Stimulated activated CD4-positive, alpha-beta T cell treated with anti-CD3 and anti-CD28 coated beads, Interleukin-12 subunit alpha, Interleukin-12 subunit beta, amount 100 ng/mL, for 24 hours (primary cell): Measurements from ENCODE around the gene ESPN.
A peak's percentile ranks its signal among the peaks of the same experiment; 100 is the strongest.

Experiments used
- DNase-seq, 2 experiments: peaks; one replicate each; pipeline ENCODE4 v3.0.0-alpha.2; 2020; ENCODE audit warnings: low read depth in 2 of 2

ESPN gene

DNA sequence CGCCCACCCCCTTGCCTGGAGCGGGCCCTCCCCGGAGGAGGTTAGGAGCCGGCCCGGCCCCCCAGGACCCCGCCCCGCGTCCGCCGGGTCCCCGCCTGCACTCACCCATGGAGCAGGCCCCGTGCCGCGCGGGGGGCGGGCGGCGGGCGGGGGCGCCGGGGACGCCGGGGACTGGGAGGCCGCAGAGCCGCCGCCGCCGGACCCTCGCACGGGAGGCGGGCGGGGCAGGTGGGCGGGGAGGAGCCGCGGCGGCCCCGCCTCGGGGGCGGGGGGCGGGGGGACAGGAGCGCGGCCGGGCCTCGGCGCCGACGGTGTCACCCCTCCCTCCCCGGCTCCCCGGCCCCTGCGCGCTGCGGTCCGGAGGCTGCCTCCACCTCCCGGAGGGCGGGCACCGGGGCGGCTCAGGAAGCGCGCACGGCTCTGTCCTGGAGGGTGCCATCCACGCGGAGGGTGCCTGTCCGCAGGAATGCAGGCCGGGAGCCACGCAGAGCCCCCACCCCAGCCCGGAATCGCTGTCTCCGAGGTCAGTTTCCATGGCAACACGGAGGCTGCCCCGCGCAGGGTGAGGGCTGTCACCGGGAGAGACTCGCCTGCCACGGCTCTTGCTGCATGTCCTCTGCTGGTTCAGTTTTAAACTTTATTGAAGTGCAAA, 72.8 kb downstream of the ESPN start:
- DNase-seq, result peak in 1 of 2 experiments; percentile 43

DNA sequence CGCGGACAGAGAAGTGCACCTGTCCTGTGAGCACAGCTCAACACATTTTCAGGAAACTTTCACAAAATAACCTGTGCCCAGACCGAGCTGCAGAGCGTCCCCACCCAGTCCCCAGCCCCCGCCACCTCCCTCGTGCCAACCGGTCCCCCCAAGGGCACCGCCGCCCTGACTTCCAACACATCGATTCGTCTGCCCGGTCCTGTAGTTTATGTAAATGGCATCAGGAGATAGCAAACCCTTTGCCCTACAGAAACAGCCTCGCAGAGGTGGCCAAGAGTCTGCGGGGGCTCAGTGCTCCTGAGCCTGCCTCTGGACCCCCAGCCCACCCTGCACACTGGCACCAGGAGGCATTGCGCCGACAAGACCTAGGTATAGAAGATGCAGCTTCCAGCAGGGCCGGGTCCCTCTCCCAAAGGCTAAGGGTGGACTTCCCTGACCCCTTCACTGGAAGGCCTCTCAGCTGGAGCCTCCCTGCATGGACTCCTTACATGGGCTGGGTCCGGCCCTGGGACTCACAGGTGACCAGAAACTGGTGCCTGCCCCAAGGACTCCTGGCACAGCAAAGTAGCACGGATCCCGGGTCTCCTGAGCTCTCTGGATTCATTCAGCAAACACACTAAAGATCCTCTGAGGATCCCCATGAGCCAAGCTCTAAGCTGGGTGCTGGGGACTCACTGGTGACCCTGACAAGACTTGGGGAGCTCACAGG, 73.4 kb downstream of the ESPN start:
- no peak for DNase-seq

DNA sequence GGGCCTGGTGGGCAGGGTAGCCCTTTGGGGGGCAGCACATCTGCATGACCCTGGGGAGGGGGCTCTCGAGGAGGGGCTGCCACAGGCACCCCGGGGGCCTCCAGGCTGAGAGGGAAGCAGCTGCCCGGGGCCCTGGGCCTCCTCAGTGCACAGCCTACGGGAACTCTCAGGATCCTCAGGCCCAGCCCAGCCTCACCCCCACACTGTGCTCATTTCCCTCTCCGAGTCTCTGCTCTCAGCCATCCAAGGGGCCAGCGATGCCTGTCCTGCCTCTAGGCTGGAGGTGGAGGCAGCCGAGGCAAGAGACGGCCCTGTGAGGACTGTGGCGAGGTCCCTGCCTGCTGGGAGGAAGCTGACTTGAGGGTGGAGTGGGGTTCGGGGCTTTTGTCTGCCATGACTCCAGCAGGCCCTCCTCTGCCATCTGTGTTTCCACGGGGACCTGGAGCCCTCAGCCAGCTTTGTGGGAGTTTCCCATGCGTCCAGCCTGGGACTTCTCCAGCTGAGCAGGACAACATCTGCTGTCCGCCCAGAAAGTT, 74.1 kb downstream of the ESPN start:
- no peak for DNase-seq

DNA sequence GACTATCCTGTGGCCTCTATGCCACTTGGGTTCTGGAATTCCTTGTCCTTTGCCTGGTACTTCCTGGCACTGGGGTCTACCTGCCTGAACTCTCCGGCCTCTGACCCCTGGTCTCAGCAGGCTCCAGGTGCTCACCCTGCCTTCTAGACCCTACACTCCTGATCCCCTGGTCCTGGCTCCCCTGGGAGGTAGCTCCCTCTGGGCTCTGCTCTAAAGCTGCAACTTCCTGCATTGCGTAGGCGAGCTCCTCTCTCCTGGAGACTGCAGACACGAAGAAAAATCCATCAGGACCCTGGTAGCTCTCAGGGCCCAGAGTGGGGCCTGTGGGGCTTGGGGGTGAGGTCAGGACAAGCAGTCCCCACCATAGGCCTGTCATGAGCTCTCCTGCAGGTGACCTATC, 74.7 kb downstream of the ESPN start:
- no peak for DNase-seq

DNA sequence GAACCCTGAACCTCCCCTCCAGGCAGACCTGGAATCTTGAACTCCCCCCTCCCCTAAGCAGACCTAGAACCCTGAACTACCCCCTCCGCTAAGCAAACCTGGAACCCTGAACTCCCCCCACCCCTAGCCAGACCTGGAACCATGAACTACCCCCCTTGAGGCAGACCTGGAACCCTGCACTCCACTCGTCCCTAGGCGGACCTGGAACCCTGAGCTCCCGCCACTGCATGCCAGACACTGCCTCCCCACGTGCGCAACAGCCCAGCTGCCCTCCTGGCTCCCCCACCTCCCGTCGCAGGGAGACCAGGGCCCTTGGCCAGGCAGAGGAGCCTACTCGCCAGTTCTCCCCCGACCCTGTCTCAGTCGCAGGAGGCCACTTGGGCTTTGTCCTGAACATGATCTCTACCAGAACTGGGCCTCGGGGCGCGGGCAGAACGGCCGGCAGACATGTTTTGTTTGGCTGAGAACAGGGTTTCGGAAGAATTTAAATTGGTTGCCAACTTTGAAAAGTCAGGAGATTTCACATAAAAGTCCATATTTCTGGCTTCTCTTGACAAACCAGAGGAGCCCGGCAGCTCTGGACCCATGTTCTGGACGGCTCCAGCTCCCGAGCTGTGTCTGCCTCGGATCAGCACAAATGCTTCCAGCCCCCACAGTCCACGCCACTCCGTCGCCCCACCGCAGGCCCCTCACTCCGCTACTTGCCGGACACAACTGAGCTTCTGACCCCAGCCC, 76.1 kb downstream of the ESPN start:
- DNase-seq, result no peak

DNA sequence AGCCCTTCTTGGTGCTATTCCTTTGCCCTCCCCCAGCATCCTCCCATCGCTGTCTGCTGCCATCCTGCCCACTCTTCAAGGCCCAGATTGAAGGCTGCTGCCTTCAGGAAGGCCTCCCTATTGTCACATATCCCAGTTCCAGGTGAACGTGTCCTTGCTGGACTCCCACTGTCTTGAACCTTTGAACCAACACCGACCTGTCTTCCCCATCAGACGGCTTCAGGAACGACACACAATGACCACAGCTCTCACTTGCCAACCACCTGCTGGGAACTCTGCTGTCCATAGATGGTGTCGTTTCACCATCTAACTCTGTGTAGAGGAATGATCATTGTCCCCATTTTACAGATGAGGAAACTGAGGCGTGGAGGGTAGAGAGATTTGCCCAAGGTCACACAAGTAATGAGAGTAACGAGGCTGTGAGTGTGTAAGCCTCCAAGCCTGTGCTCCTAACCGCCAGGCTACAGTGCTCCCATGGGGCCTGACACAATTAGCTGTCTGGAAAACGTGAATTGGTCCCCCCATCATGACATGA, 76.8 kb downstream of the ESPN start:
- DNase-seq, result no peak

DNA sequence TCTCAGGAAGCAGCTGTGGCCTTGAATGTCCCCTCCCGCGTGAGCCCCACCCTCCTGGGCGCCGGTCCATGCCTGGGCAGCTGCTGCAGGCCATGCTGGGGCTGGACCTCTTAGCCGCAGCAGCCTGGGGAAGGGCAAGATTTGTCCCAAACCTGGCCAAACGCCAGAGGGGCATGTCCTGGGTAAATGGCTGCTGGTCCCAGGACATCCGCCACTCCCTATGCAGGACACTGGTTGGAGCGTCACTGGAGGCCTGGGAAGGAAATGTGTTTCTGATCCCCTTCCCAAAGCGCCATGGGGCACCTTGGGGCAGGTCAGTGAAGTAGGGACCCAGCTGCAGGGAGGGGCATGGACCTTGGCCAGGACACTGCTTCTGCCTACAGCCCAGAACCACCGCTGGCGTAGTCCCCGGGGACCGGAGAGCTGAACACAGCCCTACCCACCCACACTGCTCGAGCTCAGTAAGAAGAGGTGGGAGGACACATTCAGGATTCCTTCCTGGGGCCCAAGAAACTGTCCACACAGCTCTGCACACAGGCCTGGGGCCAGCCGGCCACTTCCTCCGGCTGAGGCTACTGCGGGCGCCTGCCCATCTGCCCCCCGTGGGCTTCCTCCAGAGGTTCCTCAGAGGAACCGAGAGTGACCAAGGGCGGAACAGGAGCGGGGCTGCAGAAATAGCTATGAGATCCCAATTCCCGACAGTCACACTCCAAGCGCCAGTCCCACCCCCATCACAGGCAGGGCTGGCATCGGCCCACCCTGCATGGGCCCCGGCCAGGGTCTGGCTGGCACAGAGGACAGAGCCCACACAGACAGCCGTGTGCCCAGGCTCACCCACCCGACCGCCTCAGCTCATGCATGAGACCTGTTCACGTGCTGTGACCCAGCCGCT, 77.7 kb downstream of the ESPN start:
- DNase-seq, result no peak

DNA sequence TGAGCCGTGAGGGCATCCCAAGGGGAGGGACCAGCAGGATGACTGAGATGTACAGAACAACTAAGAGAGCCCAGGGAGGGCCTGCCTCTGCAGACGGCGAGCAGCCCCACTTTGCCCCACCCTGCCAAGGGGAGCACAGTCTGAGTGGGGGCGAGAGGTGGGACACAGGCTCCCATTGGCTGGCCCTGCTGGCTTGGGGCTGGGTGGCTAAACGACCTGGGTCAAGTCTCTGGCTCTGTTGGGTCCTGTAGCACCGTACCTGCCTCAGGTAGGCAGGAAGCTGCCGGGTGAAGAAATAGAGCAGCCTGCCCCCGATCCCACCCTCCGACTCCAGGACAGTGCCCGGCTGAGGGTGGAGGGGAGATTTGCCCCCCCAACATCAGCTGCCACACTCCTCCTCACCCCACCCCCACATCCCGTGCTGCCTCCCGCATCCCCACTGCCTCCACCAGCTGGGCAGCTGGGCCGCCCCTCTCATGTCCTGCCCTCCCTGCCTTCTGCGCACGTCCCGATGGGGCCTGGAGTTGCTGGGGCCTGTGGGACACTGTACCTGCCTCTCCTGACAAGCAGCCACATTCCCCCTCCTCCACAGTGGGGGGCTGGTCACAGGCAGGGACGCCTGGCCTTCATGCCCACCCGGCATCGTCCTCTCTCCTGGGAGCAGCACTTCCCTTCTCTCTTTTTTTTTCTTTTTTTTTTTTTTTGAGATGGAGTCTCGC, 79.5 kb downstream of the ESPN start:
- DNase-seq, result no peak

DNA sequence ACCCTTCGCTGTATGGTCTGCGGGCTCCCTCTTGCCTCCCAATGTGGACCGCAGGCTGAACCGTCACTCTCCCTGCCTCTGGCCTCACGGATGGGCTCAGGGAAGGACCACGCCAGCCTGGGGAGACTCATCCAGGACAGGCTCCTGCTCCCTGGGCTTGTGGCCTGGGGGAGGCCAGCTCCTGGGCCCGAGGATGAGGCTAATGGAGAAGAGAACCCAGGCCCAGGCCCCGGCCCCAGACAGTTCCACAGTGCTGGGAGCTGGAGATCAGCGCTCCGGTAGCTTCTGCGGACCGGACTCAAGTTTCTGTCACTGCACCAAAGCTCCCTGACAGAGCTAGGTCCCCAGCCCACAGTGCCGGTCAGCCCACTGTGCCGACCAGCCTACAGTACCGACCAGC, 80.3 kb downstream of the ESPN start:
- no peak for DNase-seq

DNA sequence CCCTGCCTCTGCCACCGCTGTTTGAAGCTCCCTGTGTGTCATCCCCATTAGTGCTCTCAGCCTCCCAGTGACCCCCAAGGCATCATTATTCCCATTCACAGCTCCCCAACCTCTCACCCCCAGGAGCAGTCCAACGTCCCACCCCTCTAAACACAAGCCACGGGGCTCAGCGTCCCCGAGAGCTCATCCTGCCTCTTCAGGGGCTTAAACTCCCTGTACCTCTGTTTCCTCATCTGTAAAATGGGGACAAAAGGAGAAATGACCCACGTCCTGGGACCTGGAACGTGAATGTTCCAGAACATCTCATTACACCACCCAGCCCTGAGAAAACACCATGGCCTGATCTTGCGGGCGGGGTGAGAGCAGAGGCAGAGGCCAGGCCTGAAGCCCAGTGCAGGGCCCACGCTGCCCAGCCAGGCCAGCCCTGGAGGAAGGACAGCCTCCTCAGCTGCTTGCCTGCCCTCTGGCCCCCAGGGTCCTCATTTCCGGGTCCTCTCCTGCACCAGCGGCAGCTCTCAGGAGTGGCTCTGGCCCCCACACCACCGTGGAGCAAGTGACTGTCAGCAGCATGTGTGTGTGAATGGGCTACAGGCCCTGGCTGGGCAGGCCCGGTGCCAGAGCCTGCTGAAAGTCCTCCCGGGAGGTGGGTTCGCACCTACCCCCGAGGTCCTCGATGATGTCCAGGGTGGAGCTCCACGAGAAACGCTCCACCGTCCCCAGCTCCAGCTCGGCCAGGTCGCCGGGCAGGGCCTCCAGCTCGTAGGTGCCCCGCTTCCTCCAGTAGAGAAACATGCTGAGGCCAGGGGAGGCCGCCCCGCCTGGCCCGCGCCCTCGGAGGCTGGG, 81.0 kb downstream of the ESPN start:
- no peak for DNase-seq

DNA sequence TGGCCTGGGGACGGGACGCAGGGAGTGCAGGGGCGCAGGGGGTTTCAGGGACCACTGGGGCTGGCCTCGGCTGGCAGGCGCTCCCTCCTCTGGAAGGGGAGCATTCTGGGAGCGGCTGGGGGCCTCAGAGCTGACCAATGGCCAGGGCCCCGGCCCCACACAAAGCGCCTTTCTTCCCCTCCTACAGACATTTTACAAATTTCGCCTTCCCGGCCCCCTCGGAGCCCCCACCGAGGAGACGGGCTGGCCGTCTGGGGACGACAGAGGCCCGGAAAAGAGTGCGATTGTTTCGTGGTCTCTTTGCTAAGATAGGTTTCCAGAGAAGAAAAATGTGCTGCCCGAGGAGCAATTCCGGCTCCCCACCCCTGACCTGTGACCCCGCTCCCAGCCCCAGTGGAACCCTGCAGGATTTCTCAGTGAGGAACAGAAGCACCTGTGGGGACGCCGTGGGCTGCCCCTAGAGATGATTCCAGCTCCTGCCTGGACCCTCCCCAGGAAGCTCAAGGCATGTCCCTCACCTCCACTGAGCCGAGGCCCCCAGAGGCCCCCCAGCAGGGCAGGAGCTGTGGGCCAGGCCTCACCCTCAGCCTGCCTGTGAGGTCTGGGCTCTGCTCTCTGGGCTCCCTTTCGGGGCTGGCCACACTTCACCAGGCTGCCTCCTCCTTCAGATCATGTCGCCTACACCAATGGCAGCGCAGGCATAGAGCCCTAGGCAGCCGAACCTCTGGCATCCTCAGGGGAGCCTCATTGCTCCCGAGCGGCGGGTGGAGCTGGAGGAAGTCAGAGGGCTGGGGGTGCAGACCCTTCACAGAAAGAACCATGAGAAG, 81.8 kb downstream of the ESPN start:
- no peak for DNase-seq

DNA sequence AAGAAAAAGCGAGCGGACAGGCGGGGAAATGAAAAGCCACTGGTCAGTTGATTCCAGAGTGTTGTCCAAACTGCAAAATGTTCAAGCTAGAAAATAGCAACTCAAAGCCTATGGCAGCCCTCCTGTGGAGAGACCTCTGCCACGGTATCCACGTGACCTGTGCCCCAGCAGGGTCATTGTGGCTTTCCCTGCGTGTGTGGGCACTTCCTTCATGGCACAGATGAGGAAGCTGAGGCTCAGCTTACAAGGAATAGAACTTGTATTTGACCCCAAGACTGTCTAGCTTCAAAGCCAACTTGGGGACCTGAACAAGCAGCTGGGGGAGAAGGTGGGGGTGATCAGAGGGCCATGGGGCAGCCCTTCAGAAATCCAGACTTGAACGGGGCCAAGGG, 82.5 kb downstream of the ESPN start:
- no peak for DNase-seq

DNA sequence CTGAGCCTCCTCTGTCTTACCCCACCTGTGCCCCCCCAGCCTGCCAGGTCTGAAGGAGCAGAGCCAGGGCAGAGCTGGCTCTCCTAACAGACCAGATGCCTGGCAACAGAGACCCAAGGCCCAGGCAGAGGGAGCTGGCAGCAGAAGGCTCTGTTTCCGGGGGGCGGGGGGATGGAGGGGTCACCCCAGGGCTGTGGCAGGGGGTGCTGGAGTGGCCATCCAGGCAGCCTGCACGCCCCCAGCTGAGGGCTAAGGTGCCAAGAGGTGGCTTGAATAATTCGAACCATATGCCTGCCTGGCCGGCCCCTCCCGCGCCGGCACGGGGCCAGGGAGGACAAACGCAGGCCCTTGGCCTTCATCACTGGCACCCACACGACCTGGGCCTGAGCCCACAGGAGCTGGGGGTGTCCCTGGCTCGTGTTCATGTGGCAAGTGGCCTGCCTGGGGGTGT, 82.9 kb downstream of the ESPN start:
- DNase-seq, result no peak

DNA sequence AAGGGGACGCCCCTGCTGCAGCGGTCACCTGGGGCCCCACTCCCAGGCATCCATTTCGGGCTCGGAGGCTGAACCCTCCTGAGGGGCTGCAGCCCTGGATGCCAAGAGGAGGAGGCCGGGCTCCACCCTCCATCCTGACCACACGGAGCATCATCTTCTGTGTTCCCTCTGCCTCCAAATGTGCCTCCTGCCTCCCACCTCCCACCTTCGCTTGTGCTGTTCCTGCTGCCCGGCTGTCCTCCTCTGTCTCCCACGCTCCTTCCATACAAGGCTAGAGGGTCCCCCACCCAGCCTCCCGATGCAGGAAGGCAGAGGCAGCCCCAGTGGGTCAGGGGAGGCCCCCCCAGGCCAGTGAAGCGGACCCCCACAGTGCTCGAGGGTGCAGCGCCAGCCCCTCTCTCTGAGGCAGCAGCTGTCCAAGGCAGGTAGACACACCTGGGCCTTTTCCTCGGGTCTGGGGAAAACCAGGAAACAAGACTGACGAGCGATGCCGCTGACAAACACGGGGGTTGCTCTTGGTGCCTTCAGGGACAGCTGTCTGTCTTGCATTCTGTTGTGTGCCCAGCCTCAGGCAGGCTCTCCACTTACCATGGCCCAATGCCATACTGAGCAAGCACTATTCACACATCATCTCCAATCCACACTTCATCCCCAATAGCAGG, 83.7 kb downstream of the ESPN start:
- DNase-seq, result no peak

DNA sequence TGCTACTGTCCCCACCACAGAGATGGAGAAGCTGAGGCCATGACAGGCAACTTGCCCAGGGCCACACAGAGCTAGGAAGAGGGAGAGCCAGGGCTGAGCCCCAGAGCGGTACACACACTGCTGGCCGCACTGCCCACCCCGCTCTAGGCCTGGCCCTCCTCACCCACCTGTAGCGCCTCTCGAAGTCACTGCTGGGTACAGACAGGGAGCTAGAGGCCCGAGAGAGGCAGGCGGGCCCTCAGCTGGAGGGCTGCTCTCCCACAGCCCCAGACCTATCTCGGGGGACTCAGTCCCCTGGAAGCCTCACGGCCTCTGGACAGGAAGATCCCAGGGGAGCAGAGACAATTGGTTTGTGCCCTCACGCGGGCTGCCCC, 84.2 kb downstream of the ESPN start:
- no peak for DNase-seq

DNA sequence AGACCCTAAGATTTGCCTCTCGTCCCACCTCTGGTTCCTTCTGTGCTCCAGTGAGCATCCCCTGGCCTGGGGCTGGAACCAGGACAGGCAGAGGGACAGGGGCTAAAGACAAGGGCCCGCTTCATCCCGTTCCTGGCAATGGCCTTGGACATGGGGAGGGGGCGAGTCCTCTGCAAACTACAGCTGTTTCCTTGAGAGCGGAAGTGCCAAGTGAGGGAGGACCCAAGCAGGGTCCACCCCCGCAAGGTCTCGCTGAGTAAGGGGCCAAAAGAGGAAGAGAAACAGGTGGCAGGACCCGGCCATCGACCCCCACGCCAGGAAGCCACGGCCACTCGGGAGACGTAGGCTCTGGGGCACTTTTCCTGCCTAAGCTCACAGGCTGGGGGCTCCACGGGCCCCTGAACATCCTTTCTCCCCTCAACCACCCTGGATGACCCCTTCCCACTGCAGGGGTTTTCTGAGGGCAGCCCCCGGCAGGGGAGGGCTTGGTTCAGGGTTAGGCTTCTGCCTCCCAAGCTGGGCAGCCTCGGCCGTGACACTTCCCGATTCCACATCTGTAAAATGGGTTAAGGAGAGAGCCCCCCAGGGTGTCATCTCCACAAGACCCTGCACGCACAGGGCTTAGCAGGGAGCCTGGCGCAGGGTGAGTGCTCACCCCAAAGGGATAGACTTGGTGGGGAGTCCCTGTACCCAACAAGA, 84.8 kb downstream of the ESPN start:
- DNase-seq, result no peak

DNA sequence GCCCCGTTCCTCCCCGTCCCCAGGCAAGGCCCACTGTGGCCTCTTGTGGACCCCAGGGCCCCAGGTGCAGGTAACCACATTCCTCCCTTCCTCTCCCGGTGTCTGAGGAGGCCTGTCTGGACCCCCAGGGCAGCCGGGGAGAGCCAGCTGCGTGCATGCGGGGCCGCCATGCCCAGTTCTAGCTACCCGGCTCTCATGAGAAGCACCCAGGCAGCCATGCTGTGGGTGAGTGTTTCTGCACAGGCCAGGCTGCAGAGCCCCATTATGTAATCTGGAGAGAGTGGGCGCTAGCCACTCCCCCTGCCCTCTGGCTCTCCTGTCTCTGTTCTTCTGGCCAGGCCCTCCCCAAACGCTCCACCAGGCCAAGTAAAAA, 85.3 kb downstream of the ESPN start:
- DNase-seq, result no peak

DNA sequence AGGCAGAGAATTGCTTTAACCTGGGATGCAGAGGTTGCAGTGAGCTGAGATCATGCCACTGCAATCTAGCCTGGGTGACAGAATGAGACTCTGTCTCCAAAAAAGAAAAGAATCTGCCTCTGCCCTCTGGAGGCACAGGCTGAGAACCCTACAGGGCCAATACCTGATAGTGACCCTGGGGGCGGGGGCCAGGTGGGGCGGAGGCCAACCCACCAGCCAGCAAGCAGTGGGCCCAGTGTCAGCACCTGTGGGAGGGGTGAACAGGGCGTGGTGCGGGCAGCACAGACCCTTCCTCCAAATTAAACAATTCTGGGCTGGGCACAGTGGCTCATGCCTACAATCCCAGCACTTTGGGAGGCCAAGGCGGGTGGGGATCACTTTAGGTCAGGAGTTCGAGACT, 85.9 kb downstream of the ESPN start:
- DNase-seq, result no peak
